Measurements from ENCODE around the gene NAV3. TPM values are rescaled to one million over a fixed set of nuclear protein-coding genes. Genes with fewer than 3 reads are reported as not detected.

NAV3 gene
- polyA plus RNA-seq, 1 of the 3 experiments (the other 2 are of a cell fraction) = 10.5 TPM

DNA sequence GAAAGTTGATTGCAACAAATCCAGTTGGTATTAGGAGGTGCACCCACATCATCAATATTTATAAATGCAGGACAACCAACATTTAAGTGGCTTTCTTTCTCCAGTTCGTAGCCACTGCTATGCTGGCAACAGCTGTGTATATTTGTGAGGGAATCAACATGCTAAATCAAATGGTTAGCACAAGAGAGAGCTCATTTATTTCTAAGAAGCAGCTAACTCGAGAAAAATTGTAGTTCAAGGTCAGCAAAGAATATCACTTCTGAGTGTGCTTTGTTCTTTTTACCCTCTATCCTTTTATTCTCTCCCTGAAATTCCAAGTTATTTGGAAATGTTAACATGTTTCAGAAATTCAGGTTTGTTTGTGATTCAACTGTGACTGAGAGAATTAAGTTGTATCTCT is 137.3 kb downstream of the NAV3 start:
- Histone ChIP-seq H3K79me2 (ENCODE audit: insufficient read depth) (peaks cover 10% of the 10 kb centered on the region), H2AFZ (ENCODE audit: low read depth) (no peak overlapping the region), H3K4me2 (no peak overlapping the region), H3K9me2 (no peaks in the 10 kb centered on the region), H3K27ac (ENCODE audit: low read depth in 2 of 2, low read length in 1 of 2) (no peak overlapping the region; a peak in 1 of 4 replicates), H4K20me1 (ENCODE audit: insufficient read depth) (no peaks in the 10 kb centered on the region), H3K4me3 (ENCODE audit: low read depth in 2 of 2, low read length in 1 of 2) (no peak overlapping the region), H3K9me3 (no peaks in the 10 kb centered on the region), H3K36me3 (replicated peaks in 1 of 2; ENCODE audit: control insufficient read depth in 1 of 2, insufficient read depth in 2 of 2, low read length in 1 of 2) (peaks cover 0 to 29% of the 10 kb centered on the region in 2 experiments), H3K9ac (no peak overlapping the region), H3F3A (replicated peaks; ENCODE audit: insufficient read depth) (peaks cover 9% of the 10 kb centered on the region), H3K4me1 (ENCODE audit: control insufficient read depth in 1 of 2, insufficient read depth in 2 of 2, low read depth in 1 of 2, low read length in 1 of 2) (peaks cover 0 to 15% of the 10 kb centered on the region in 2 experiments; a peak in 2 of 4 replicates), H3K27me3 (ENCODE audit: insufficient read depth) (no peaks in the 10 kb centered on the region)
- CTCF ChIA-PET = no interaction called here
- POLR2A ChIA-PET = no interaction called here
- TF ChIP-seq RCOR1 (IDR thresholded peaks at IDR 0.05; ENCODE audit: low read length) (no peak), SIN3A (IDR thresholded peaks at IDR 0.05; ENCODE audit: borderline replicate concordance, low read depth, low read length) (no peak), MAX (IDR thresholded peaks at IDR 0.05; ENCODE audit: low read depth) (no peak), REST (IDR thresholded peaks at IDR 0.05; ENCODE audit: low read depth, low read length) (no peak), NRF1 (IDR thresholded peaks at IDR 0.05; ENCODE audit: low read depth, low read length) (no peak), CTCF (IDR thresholded peaks at IDR 0.05) (no peak), SMC3 (IDR thresholded peaks at IDR 0.05; ENCODE audit: low read depth, low read length) (no peak), RFX5 (IDR thresholded peaks at IDR 0.05; ENCODE audit: low read length) (no peak), RXRA (IDR thresholded peaks at IDR 0.05; ENCODE audit: borderline replicate concordance, low read depth) (no peak), TAF1 (IDR thresholded peaks at IDR 0.05; ENCODE audit: borderline replicate concordance, low read depth, low read length) (no peak), GABPA (IDR thresholded peaks at IDR 0.05; ENCODE audit: low read depth) (no peak), FOXM1 (IDR thresholded peaks at IDR 0.05; ENCODE audit: low read depth) (no peak), CHD2 (IDR thresholded peaks at IDR 0.05; ENCODE audit: low read length, partially characterized antibody) (no peak), TEAD4 (IDR thresholded peaks at IDR 0.05; ENCODE audit: borderline replicate concordance, insufficient read depth) (no peak)
- TF ChIP-seq, protein P1, sequence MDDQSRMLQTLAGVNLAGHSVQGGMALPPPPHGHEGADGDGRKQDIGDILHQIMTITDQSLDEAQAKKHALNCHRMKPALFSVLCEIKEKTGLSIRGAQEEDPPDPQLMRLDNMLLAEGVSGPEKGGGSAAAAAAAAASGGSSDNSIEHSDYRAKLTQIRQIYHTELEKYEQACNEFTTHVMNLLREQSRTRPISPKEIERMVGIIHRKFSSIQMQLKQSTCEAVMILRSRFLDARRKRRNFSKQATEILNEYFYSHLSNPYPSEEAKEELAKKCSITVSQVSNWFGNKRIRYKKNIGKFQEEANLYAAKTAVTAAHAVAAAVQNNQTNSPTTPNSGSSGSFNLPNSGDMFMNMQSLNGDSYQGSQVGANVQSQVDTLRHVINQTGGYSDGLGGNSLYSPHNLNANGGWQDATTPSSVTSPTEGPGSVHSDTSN (IDR thresholded peaks at IDR 0.05) = no peak
- TF ChIP-seq, protein P2, sequence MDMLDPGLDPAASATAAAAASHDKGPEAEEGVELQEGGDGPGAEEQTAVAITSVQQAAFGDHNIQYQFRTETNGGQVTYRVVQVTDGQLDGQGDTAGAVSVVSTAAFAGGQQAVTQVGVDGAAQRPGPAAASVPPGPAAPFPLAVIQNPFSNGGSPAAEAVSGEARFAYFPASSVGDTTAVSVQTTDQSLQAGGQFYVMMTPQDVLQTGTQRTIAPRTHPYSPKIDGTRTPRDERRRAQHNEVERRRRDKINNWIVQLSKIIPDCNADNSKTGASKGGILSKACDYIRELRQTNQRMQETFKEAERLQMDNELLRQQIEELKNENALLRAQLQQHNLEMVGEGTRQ (IDR thresholded peaks at IDR 0.05; ENCODE audit: borderline replicate concordance, low read depth, low read length) = no peak
- TF ChIP-seq, protein P3, sequence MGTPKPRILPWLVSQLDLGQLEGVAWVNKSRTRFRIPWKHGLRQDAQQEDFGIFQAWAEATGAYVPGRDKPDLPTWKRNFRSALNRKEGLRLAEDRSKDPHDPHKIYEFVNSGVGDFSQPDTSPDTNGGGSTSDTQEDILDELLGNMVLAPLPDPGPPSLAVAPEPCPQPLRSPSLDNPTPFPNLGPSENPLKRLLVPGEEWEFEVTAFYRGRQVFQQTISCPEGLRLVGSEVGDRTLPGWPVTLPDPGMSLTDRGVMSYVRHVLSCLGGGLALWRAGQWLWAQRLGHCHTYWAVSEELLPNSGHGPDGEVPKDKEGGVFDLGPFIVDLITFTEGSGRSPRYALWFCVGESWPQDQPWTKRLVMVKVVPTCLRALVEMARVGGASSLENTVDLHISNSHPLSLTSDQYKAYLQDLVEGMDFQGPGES (IDR thresholded peaks at IDR 0.05; ENCODE audit: low read depth, low read length) = no peak
- WGBS (ENCODE audit: low lambda C conversion rate) = 45% methylated on average over 2 of the region's 2 CpGs
- no peak for DNase-seq
